K562 (cell line): ENCODE measurements around the gene USH1G.

ENCODE experiments used
- C11orf30 ChIP-seq: fragments of 450-650 bp; IDR thresholded peaks from 2 replicates; pipeline ENCODE4 v1.6.1; 2016; ENCODE audit warnings: low read depth, mild to moderate bottlenecking
- CREB1 ChIP-seq, 2 experiments: sonication (generic) in 1 of 2; formaldehyde crosslinking in 1 of 2; IDR thresholded peaks; 2 replicates each; pipeline versions ENCODE4 v1.6.1 to v1.8.0; 2012 to 2022; ENCODE audit warnings: inconsistent platforms in 1 of 2, mild to moderate bottlenecking in 1 of 2, missing genetic modification reagents in 1 of 2, moderate library complexity in 1 of 2
- HMGN3 ChIP-seq: IDR thresholded peaks from 2 replicates; pipeline ENCODE4 v1.6.1; 2011; ENCODE audit warnings: borderline replicate concordance, low read depth, mild to moderate bottlenecking, mixed read lengths, low read length; ENCODE audit not compliant: insufficient read length; ENCODE audit errors: extremely low read depth
- JUND ChIP-seq, 2 experiments: IDR thresholded peaks; 2 replicates in 1 of 2; 3 replicates in 1 of 2; pipeline ENCODE4 v1.6.1; 2011; ENCODE audit warnings: borderline replicate concordance in 2 of 2, low read depth in 2 of 2, low read length in 2 of 2, improper control_type of control experiment in 1 of 2, missing biosample characterization in 1 of 2, missing genetic modification characterization in 1 of 2, missing genetic modification reagents in 1 of 2
- MTF1 ChIP-seq: fragments of 250-450 bp; sonication (Bioruptor Pico); IDR thresholded peaks from 2 replicates; pipeline ENCODE4 v1.9.0; 2021; ENCODE audit warnings: moderate library complexity, mild to moderate bottlenecking, inconsistent platforms, borderline replicate concordance
- POLR2AphosphoS5 ChIP-seq: IDR thresholded peaks from 2 replicates; pipeline ENCODE4 v1.6.1; 2011; ENCODE audit warnings: mild to moderate bottlenecking, low read depth, low read length, moderate library complexity; ENCODE audit not compliant: control insufficient read depth, insufficient read depth
- SIX5 ChIP-seq, 2 experiments: IDR thresholded peaks; 2 replicates each; pipeline ENCODE4 v1.6.1; 2011; ENCODE audit warnings: low read length in 2 of 2, borderline replicate concordance in 1 of 2, low read depth in 1 of 2, mild to moderate bottlenecking in 1 of 2, moderate library complexity in 1 of 2; ENCODE audit not compliant: insufficient read depth in 1 of 2
- TBP ChIP-seq: optimal IDR thresholded peaks from 2 replicates; pipeline ENCODE3; 2011; ENCODE audit warnings: low read depth, low read length, improper control_type of control experiment
- ZNF263 ChIP-seq: sonication (generic); formaldehyde crosslinking; IDR thresholded peaks from 2 replicates; pipeline ENCODE4 v1.8.0; 2022; ENCODE audit warnings: mild to moderate bottlenecking, missing genetic modification reagents, borderline replicate concordance
- TF ChIP-seq, protein P1 (sequence below): sonication (generic); formaldehyde crosslinking; IDR thresholded peaks from 2 replicates; pipeline ENCODE4 v1.8.0; 2023; ENCODE audit warnings: mild to moderate bottlenecking, missing genetic modification reagents
- TF ChIP-seq, protein P2 (sequence below): sonication (generic); formaldehyde crosslinking; IDR thresholded peaks from 2 replicates; pipeline ENCODE4 v1.9.0; 2022; ENCODE audit warnings: mild to moderate bottlenecking, missing genetic modification reagents
- TF ChIP-seq, protein P3 (sequence below), 3 experiments: IDR thresholded peaks in 2 of 3; conservative IDR thresholded peaks in 1 of 3; 2 replicates each; pipeline ENCODE4 v1.5.1; 2011 to 2012; ENCODE audit warnings: low read length in 3 of 3, mild to moderate bottlenecking in 3 of 3, control low read depth in 2 of 3, improper control_type of control experiment in 1 of 3, inconsistent platforms in 1 of 3, low read depth in 1 of 3, mixed read lengths in 1 of 3, moderate library complexity in 1 of 3; ENCODE audit not compliant: insufficient read depth in 2 of 3
- TF ChIP-seq, protein P4 (sequence below), 2 experiments: fragments of 450-650 bp; formaldehyde crosslinking in 1 of 2; IDR thresholded peaks; 2 replicates each; pipeline versions ENCODE4 v1.4.0 to v1.6.1; 2014 to 2020; ENCODE audit warnings: mild to moderate bottlenecking in 2 of 2, borderline replicate concordance in 1 of 2, low read depth in 1 of 2
- TF ChIP-seq, protein P5 (sequence below): fragments of 450-650 bp; formaldehyde crosslinking; IDR thresholded peaks from 2 replicates; pipeline ENCODE4 v1.4.0; 2022; ENCODE audit warnings: missing genetic modification characterization

DNA sequence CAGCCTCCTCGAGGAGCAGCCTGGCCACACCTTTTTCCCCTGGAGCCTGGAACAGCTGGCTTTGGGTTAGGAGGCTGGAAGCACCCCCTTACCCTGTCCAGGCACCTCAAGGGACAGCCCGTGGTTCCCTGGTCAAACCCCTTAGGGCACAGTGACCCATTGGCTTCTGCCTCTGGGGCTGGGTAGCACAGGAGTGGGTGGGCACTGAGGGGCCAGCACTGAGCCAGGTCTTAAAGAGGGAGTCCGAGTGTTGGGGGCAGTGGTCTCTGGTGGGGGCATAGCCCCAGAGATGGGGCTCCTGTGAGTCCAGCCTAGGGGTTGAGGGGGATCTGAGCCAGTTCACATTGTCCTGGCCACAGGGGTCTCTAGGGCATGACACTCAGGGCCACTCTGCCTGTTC lies 28.0 kb upstream of the USH1G start:
- TF ChIP-seq, protein P1, sequence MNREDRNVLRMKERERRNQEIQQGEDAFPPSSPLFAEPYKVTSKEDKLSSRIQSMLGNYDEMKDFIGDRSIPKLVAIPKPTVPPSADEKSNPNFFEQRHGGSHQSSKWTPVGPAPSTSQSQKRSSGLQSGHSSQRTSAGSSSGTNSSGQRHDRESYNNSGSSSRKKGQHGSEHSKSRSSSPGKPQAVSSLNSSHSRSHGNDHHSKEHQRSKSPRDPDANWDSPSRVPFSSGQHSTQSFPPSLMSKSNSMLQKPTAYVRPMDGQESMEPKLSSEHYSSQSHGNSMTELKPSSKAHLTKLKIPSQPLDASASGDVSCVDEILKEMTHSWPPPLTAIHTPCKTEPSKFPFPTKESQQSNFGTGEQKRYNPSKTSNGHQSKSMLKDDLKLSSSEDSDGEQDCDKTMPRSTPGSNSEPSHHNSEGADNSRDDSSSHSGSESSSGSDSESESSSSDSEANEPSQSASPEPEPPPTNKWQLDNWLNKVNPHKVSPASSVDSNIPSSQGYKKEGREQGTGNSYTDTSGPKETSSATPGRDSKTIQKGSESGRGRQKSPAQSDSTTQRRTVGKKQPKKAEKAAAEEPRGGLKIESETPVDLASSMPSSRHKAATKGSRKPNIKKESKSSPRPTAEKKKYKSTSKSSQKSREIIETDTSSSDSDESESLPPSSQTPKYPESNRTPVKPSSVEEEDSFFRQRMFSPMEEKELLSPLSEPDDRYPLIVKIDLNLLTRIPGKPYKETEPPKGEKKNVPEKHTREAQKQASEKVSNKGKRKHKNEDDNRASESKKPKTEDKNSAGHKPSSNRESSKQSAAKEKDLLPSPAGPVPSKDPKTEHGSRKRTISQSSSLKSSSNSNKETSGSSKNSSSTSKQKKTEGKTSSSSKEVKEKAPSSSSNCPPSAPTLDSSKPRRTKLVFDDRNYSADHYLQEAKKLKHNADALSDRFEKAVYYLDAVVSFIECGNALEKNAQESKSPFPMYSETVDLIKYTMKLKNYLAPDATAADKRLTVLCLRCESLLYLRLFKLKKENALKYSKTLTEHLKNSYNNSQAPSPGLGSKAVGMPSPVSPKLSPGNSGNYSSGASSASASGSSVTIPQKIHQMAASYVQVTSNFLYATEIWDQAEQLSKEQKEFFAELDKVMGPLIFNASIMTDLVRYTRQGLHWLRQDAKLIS (CRISPR knock-in tag), result no peak
- no peak for TF ChIP-seq JUND (IDR thresholded peaks at IDR 0.05; ENCODE audit: borderline replicate concordance, low read depth, low read length)
- no peak for TF ChIP-seq JUND (tag; IDR thresholded peaks at IDR 0.05; ENCODE audit: borderline replicate concordance, low read depth, low read length)
- TF ChIP-seq HMGN3, result no peak
- TF ChIP-seq TBP, result no peak
- no peak for TF ChIP-seq POLR2AphosphoS5
- TF ChIP-seq, protein P2, sequence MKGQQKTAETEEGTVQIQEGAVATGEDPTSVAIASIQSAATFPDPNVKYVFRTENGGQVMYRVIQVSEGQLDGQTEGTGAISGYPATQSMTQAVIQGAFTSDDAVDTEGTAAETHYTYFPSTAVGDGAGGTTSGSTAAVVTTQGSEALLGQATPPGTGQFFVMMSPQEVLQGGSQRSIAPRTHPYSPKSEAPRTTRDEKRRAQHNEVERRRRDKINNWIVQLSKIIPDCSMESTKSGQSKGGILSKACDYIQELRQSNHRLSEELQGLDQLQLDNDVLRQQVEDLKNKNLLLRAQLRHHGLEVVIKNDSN (CRISPR knock-in tag), result no peak
- TF ChIP-seq C11orf30, result no peak
- TF ChIP-seq SIX5 (IDR thresholded peaks at IDR 0.05; ENCODE audit: borderline replicate concordance in 1 of 2, insufficient read depth in 1 of 2, low read depth in 1 of 2, low read length in 2 of 2), result no peak
- no peak for TF ChIP-seq MTF1 (CRISPR knock-in tag)
- TF ChIP-seq, protein P3, sequence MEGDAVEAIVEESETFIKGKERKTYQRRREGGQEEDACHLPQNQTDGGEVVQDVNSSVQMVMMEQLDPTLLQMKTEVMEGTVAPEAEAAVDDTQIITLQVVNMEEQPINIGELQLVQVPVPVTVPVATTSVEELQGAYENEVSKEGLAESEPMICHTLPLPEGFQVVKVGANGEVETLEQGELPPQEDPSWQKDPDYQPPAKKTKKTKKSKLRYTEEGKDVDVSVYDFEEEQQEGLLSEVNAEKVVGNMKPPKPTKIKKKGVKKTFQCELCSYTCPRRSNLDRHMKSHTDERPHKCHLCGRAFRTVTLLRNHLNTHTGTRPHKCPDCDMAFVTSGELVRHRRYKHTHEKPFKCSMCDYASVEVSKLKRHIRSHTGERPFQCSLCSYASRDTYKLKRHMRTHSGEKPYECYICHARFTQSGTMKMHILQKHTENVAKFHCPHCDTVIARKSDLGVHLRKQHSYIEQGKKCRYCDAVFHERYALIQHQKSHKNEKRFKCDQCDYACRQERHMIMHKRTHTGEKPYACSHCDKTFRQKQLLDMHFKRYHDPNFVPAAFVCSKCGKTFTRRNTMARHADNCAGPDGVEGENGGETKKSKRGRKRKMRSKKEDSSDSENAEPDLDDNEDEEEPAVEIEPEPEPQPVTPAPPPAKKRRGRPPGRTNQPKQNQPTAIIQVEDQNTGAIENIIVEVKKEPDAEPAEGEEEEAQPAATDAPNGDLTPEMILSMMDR (IDR thresholded peaks at IDR 0.05 in 2 of 3, conservative IDR thresholded peaks at IDR 0.05 in 1 of 3; ENCODE audit: insufficient read depth in 2 of 3, low read depth in 1 of 3, low read length in 3 of 3), result no peak
- no peak for TF ChIP-seq ZNF263 (CRISPR knock-in tag)
- TF ChIP-seq, protein P4, sequence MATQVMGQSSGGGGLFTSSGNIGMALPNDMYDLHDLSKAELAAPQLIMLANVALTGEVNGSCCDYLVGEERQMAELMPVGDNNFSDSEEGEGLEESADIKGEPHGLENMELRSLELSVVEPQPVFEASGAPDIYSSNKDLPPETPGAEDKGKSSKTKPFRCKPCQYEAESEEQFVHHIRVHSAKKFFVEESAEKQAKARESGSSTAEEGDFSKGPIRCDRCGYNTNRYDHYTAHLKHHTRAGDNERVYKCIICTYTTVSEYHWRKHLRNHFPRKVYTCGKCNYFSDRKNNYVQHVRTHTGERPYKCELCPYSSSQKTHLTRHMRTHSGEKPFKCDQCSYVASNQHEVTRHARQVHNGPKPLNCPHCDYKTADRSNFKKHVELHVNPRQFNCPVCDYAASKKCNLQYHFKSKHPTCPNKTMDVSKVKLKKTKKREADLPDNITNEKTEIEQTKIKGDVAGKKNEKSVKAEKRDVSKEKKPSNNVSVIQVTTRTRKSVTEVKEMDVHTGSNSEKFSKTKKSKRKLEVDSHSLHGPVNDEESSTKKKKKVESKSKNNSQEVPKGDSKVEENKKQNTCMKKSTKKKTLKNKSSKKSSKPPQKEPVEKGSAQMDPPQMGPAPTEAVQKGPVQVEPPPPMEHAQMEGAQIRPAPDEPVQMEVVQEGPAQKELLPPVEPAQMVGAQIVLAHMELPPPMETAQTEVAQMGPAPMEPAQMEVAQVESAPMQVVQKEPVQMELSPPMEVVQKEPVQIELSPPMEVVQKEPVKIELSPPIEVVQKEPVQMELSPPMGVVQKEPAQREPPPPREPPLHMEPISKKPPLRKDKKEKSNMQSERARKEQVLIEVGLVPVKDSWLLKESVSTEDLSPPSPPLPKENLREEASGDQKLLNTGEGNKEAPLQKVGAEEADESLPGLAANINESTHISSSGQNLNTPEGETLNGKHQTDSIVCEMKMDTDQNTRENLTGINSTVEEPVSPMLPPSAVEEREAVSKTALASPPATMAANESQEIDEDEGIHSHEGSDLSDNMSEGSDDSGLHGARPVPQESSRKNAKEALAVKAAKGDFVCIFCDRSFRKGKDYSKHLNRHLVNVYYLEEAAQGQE (IDR thresholded peaks at IDR 0.05; ENCODE audit: borderline replicate concordance), result no peak
- TF ChIP-seq, protein P4 (CRISPR knock-in tag; IDR thresholded peaks at IDR 0.05; ENCODE audit: low read depth), result no peak
- TF ChIP-seq, protein P5, sequence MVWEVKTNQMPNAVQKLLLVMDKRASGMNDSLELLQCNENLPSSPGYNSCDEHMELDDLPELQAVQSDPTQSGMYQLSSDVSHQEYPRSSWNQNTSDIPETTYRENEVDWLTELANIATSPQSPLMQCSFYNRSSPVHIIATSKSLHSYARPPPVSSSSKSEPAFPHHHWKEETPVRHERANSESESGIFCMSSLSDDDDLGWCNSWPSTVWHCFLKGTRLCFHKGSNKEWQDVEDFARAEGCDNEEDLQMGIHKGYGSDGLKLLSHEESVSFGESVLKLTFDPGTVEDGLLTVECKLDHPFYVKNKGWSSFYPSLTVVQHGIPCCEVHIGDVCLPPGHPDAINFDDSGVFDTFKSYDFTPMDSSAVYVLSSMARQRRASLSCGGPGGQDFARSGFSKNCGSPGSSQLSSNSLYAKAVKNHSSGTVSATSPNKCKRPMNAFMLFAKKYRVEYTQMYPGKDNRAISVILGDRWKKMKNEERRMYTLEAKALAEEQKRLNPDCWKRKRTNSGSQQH (CRISPR knock-in tag), result no peak
- TF ChIP-seq CREB1 (IDR thresholded peaks at IDR 0.05), result no peak
- no peak for TF ChIP-seq CREB1 (CRISPR knock-in tag; IDR thresholded peaks at IDR 0.05)
